ENCODE measurements around the gene SLC9B2.

- TF ChIP-seq CTCF (IDR thresholded peaks at IDR 0.05; ENCODE audit: insufficient read depth, low read length): no peak
- no peak for TF ChIP-seq GABPA (IDR thresholded peaks at IDR 0.05; ENCODE audit: low read depth)
- no peak for TF ChIP-seq REST (IDR thresholded peaks at IDR 0.05; ENCODE audit: insufficient replicate concordance, low read depth)
- no peak for TF ChIP-seq POLR2AphosphoS5 (IDR thresholded peaks at IDR 0.05; ENCODE audit: low read depth)
- no peak for TF ChIP-seq SPI1 (IDR thresholded peaks at IDR 0.05; ENCODE audit: borderline replicate concordance, low read depth)
Measured at GRCh38 chr4:103067841-103068547, 8.6 kb downstream of the SLC9B2 start.

Measured in HL-60 (cell line).